ENCODE measurements around the gene NHERF2.

The NHERF2 gene

DNA sequence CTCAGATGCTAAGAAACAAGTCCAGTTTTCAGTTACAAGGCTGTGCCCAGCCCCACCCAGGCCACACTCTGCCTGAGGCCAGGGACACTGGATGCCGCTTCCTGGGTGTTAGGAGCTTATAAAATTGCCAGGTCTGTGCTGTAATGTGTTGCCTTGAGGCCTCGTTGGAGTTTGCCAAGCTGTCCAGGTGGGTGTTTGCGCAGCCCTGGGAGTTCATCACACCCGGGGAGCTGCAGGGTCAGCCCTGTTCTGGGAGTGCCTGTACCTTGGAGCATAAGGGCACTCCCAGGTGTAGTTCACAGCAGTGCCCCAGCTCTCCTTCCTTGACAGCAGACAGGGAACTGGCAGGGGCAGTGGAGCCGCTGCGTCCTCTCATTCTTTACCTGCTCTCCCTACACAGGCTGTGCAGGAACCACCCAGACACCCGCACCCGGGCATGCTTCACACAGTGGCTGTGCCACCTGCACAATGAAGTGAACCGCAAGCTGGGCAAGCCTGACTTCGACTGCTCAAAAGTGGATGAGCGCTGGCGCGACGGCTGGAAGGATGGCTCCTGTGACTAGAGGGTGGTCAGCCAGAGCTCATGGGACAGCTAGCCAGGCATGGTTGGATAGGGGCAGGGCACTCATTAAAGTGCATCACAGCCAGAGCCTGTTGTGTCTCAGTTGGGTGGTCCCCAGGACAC, 41.1 kb upstream of the NHERF2 start:
- DNase-seq: no peak
- peaks cover 16% of the 10 kb centered on the region for H3K79me2 ChIP-seq (ENCODE audit: low read length)
- H3K9ac ChIP-seq (ENCODE audit: low read length): peak overlapping the region; percentile 86; the same call in 1 of the 2 replicates
- H3K4me2 ChIP-seq (ENCODE audit: low read depth, low read length): peak overlapping the region; percentile 91
- H4K20me1 ChIP-seq (ENCODE audit: insufficient read depth, low read length): no peaks in the 10 kb centered on the region
- no peak overlapping the region for H3K27ac ChIP-seq (ENCODE audit: low read length)
- 0 out of 2 replicates have a peak, but pooled peaks cover 4% of the 10 kb centered on the region for H3K36me3 ChIP-seq (replicated peaks; ENCODE audit: insufficient read depth, low read length)
- no peaks in the 10 kb centered on the region for H3K9me3 ChIP-seq (replicated peaks; ENCODE audit: insufficient read depth, low read length)
- peaks cover 33% of the 10 kb centered on the region for H3K27me3 ChIP-seq (replicated peaks; ENCODE audit: insufficient read depth, low read length)
- peaks cover 20% of the 10 kb centered on the region for H3K4me1 ChIP-seq (ENCODE audit: low read length)
- no peak overlapping the region for H2AFZ ChIP-seq (ENCODE audit: low read length)
- H3K9me2 ChIP-seq (replicated peaks; ENCODE audit: insufficient read depth, low read length): no peaks in the 10 kb centered on the region
- peak overlapping the region; percentile 99; the same call in 1 of the 2 replicates for H3K4me3 ChIP-seq (ENCODE audit: low read length)
- H3F3A ChIP-seq (ENCODE audit: insufficient read depth, low read length): peaks cover 27% of the 10 kb centered on the region
- no peak for TF ChIP-seq CTCF (IDR thresholded peaks at IDR 0.05; ENCODE audit: low read length)
- no peak for TF ChIP-seq EZH2 (optimal IDR thresholded peaks at IDR 0.05; ENCODE audit: low read depth, low read length)
- TF ChIP-seq EZH2phosphoT487 (IDR thresholded peaks at IDR 0.05; ENCODE audit: low read length): no peak

GRCh38 chr16:1987198-1987597, 39.5 kb upstream of the NHERF2 start:
- Histone ChIP-seq H2AFZ (ENCODE audit: low read length) (no peak overlapping the region), H3K4me3 (ENCODE audit: low read length) (no peak overlapping the region), H3K79me2 (ENCODE audit: low read length) (peaks cover 16% of the 10 kb centered on the region), H3K4me2 (ENCODE audit: low read depth, low read length) (no peak overlapping the region), H3K4me1 (ENCODE audit: low read length) (peaks cover 31% of the 10 kb centered on the region), H3K9ac (ENCODE audit: low read length) (no peak overlapping the region), H3K9me2 (replicated peaks; ENCODE audit: insufficient read depth, low read length) (no peaks in the 10 kb centered on the region), H3K27me3 (replicated peaks; ENCODE audit: insufficient read depth, low read length) (peaks cover 22% of the 10 kb centered on the region), H3K36me3 (replicated peaks; ENCODE audit: insufficient read depth, low read length) (0 out of 2 replicates have a peak, but pooled peaks cover 4% of the 10 kb centered on the region), H4K20me1 (ENCODE audit: insufficient read depth, low read length) (no peaks in the 10 kb centered on the region), H3K9me3 (replicated peaks; ENCODE audit: insufficient read depth, low read length) (no peaks in the 10 kb centered on the region), H3F3A (ENCODE audit: insufficient read depth, low read length) (peaks cover 26% of the 10 kb centered on the region), H3K27ac (ENCODE audit: low read length) (no peak overlapping the region)
- no peak for DNase-seq
- TF ChIP-seq EZH2 (optimal IDR thresholded peaks at IDR 0.05; ENCODE audit: low read depth, low read length): no peak

GRCh38 chr16:1989209-1990100, 37.2 kb upstream of the NHERF2 start, which contains the start of gene SYNGR3:
Gene SYNGR3 (plus strand): TSS chr16:1989970. CDS start chr16:1990103, 133 bp downstream.
- peak within 1 kb of the TSS; percentile 84 for H2AFZ ChIP-seq (ENCODE audit: low read length)
- DNase-seq: no peak
- no peak within 1 kb of the TSS for H3K27ac ChIP-seq (ENCODE audit: low read length)
- H4K20me1 ChIP-seq (ENCODE audit: insufficient read depth, low read length): no peaks in the 10 kb centered on the region
- peak within 1 kb of the TSS; percentile 70 for H3K4me3 ChIP-seq (ENCODE audit: low read length)
- H3K4me2 ChIP-seq (ENCODE audit: low read depth, low read length): peak within 1 kb of the TSS; percentile 99
- H3K9me2 ChIP-seq (replicated peaks; ENCODE audit: insufficient read depth, low read length): no peaks in the 10 kb centered on the region
- H3K9me3 ChIP-seq (replicated peaks; ENCODE audit: insufficient read depth, low read length): no peaks in the 10 kb centered on the region
- 0 out of 2 replicates have a peak, but pooled peaks cover 4% of the 10 kb centered on the region for H3K36me3 ChIP-seq (replicated peaks; ENCODE audit: insufficient read depth, low read length)
- peak within 1 kb of the TSS; percentile 55; the same call in 1 of the 2 replicates for H3K9ac ChIP-seq (ENCODE audit: low read length)
- H3K79me2 ChIP-seq (ENCODE audit: low read length): peaks cover 15% of the 10 kb centered on the region
- H3K4me1 ChIP-seq (ENCODE audit: low read length): peaks cover 28% of the 10 kb centered on the region
- H3K27me3 ChIP-seq (replicated peaks; ENCODE audit: insufficient read depth, low read length): peaks cover 8% of the 10 kb centered on the region
- peaks cover 21% of the 10 kb centered on the region for H3F3A ChIP-seq (ENCODE audit: insufficient read depth, low read length)
- TF ChIP-seq EZH2 (optimal IDR thresholded peaks at IDR 0.05; ENCODE audit: low read depth, low read length) (no peak), CTCF (IDR thresholded peaks at IDR 0.05; ENCODE audit: low read length) (no peak), EZH2phosphoT487 (IDR thresholded peaks at IDR 0.05; ENCODE audit: low read length) (no peak)
